Measurements from ENCODE around the gene PARN.

Gene PARN

DNA sequence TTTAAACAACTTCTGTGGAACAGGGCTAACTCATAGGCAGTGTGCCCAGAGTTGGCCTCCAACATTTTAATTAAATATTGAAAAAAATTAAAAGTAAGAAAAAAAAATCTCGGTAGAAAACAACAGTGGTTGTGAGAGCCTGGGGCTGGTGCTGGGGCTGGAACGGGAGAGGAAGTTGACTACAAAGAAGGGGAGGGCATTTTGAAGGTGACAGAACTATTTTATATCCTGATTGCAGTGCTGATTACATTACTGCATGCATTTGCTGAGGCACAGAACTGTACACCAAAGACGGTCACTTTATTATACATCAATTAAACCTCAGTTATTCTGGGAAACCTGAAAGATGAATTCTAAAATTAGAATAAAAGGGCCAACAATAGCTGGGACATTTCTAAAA is 142.5 kb downstream of the PARN start:
- no peak overlapping the region for H3K4me2 ChIP-seq (ENCODE audit: low read length)
- H4K20me1 ChIP-seq (ENCODE audit: control insufficient read depth, insufficient read depth, low read depth, low read length), result no peaks in the 10 kb centered on the region
- no peaks in the 10 kb centered on the region for H3K4me1 ChIP-seq (ENCODE audit: control insufficient read depth, low read length)
- H3K27ac ChIP-seq (ENCODE audit: low read depth, low read length), result no peak overlapping the region
- H3K27me3 ChIP-seq (ENCODE audit: control insufficient read depth, low read length), result no peaks in the 10 kb centered on the region
- no peak overlapping the region for H3K4me3 ChIP-seq (ENCODE audit: low read length)
- TF ChIP-seq EZH2phosphoT487 (IDR thresholded peaks at IDR 0.05; ENCODE audit: borderline replicate concordance, low read length), result no peak
- TF ChIP-seq, protein P1, sequence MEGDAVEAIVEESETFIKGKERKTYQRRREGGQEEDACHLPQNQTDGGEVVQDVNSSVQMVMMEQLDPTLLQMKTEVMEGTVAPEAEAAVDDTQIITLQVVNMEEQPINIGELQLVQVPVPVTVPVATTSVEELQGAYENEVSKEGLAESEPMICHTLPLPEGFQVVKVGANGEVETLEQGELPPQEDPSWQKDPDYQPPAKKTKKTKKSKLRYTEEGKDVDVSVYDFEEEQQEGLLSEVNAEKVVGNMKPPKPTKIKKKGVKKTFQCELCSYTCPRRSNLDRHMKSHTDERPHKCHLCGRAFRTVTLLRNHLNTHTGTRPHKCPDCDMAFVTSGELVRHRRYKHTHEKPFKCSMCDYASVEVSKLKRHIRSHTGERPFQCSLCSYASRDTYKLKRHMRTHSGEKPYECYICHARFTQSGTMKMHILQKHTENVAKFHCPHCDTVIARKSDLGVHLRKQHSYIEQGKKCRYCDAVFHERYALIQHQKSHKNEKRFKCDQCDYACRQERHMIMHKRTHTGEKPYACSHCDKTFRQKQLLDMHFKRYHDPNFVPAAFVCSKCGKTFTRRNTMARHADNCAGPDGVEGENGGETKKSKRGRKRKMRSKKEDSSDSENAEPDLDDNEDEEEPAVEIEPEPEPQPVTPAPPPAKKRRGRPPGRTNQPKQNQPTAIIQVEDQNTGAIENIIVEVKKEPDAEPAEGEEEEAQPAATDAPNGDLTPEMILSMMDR (IDR thresholded peaks at IDR 0.05; ENCODE audit: low read depth, low read length, poor library complexity, severe bottlenecking), result no peak
- no peaks in the 10 kb centered on the region for H3F3A ChIP-seq (ENCODE audit: control insufficient read depth, insufficient read depth)
- no peaks in the 10 kb centered on the region for H3K9me2 ChIP-seq (replicated peaks; ENCODE audit: control insufficient read depth, low read length)
- peaks cover 18% of the 10 kb centered on the region for H3K79me2 ChIP-seq (ENCODE audit: control insufficient read depth, low read length)
- H3K36me3 ChIP-seq (ENCODE audit: control insufficient read depth, low read length), result peaks cover 54% of the 10 kb centered on the region
- no peaks in the 10 kb centered on the region for H3K9me3 ChIP-seq (ENCODE audit: control insufficient read depth, insufficient read depth, low read length)

DNA sequence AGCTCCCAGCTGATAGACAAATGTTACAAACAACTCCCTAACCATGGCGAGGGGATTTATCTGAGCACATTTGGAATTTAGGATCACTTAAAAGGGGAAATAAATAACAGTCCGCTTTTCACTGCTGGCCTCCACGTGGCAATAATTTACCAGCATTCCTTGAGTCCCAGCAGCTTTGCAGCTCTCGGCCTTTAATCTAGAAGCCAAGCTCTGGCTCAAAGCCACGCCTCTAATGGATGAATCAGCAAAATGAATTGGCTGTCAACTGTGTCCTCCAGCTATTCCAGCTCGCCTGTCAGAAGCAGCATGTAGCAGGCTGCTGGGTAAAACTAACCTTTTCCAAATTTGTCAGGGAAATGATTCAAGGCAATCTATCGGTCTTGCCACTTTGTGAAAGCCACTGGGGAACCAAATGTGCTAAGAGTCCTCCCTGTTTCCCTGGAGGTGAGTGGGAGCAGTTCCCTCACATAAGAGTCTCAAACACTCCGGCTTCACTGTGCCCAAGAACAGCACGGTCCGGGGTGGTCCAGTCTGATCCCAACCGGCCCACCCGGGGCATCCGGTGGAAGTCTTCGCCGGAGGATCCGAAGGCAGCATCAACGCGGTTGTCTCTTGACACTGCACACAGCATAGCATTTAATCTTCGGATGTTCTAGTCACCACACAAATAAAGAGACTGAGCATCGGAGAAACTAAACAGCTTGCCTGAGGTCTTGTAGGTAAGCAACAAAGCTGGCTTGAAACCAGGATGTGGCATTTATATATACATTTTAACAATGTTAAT is 143.3 kb downstream of the PARN start:
- no peak overlapping the region for H3K4me2 ChIP-seq (ENCODE audit: low read length)
- no peak overlapping the region for H3K27ac ChIP-seq (ENCODE audit: low read depth, low read length)

DNA sequence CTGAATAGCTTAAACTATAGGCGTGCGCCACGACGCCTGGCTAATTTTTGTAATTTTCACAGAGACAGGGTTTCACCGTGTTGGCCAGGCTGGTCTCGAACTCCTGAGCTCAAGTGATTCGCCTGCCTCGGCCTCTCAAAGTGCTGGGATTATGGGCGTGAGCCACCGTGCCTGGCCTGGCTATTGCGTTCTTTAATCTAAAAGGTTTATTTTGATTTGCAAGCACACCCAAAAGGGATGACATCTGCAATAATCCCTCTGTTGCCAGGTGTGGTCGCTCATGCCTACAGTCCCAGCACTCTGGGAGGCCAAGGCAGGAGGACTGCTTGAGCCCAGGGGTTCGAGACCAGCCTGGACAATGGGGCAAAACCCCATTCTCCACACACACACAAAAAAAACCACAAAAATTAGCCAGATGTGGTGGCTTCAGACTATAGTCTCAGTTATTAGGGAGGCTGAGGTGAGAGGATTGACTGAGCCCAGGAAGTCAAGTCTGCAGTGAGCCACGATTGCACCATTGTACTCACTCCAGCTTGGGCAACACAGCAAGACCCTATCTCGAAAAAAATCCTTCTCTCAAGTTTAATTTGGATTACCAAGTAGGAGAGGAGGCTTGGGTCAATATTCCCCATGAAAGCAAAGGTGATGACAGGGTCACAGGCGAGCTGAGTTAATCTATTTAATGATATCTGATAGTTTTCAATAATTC is 144.1 kb downstream of the PARN start:
- no peaks in the 10 kb centered on the region for H3K9me3 ChIP-seq (ENCODE audit: control insufficient read depth, insufficient read depth, low read length)
- no peaks in the 10 kb centered on the region for H3K4me1 ChIP-seq (ENCODE audit: control insufficient read depth, low read length)
- H3F3A ChIP-seq (ENCODE audit: control insufficient read depth, insufficient read depth), result no peaks in the 10 kb centered on the region
- no peak overlapping the region for H3K4me2 ChIP-seq (ENCODE audit: low read length)
- peaks cover 11% of the 10 kb centered on the region for H3K79me2 ChIP-seq (ENCODE audit: control insufficient read depth, low read length)
- H3K27ac ChIP-seq (ENCODE audit: low read depth, low read length), result no peak overlapping the region
- H3K27me3 ChIP-seq (ENCODE audit: control insufficient read depth, low read length), result no peaks in the 10 kb centered on the region
- no peak overlapping the region for H3K4me3 ChIP-seq (ENCODE audit: low read length)
- no peaks in the 10 kb centered on the region for H4K20me1 ChIP-seq (ENCODE audit: control insufficient read depth, insufficient read depth, low read depth, low read length)
- no peaks in the 10 kb centered on the region for H3K9me2 ChIP-seq (replicated peaks; ENCODE audit: control insufficient read depth, low read length)
- peaks cover 62% of the 10 kb centered on the region for H3K36me3 ChIP-seq (ENCODE audit: control insufficient read depth, low read length)
- TF ChIP-seq, protein P1 (IDR thresholded peaks at IDR 0.05; ENCODE audit: low read depth, low read length, poor library complexity, severe bottlenecking), result no peak
- TF ChIP-seq EZH2phosphoT487 (IDR thresholded peaks at IDR 0.05; ENCODE audit: borderline replicate concordance, low read length), result no peak

More for the DNA sequence above, 143.3 kb downstream of the PARN start:
- TF ChIP-seq, protein P1 (IDR thresholded peaks at IDR 0.05; ENCODE audit: low read depth, low read length, poor library complexity, severe bottlenecking), result no peak
- no peak for TF ChIP-seq EZH2phosphoT487 (IDR thresholded peaks at IDR 0.05; ENCODE audit: borderline replicate concordance, low read length)
- H3K4me1 ChIP-seq (ENCODE audit: control insufficient read depth, low read length), result no peaks in the 10 kb centered on the region
- H4K20me1 ChIP-seq (ENCODE audit: control insufficient read depth, insufficient read depth, low read depth, low read length), result no peaks in the 10 kb centered on the region
- peaks cover 55% of the 10 kb centered on the region for H3K36me3 ChIP-seq (ENCODE audit: control insufficient read depth, low read length)
- H3K79me2 ChIP-seq (ENCODE audit: control insufficient read depth, low read length), result peaks cover 15% of the 10 kb centered on the region
- H3F3A ChIP-seq (ENCODE audit: control insufficient read depth, insufficient read depth), result no peaks in the 10 kb centered on the region
- H3K9me3 ChIP-seq (ENCODE audit: control insufficient read depth, insufficient read depth, low read length), result no peaks in the 10 kb centered on the region
- no peak overlapping the region for H3K4me3 ChIP-seq (ENCODE audit: low read length)
- H3K9me2 ChIP-seq (replicated peaks; ENCODE audit: control insufficient read depth, low read length), result no peaks in the 10 kb centered on the region
- no peaks in the 10 kb centered on the region for H3K27me3 ChIP-seq (ENCODE audit: control insufficient read depth, low read length)

All from DOHH2 (cell line).